GM12865 (cell line): ENCODE measurements around the gene METTL4.
"Not testable (repeated sequence)": the region's sequence is repeated elsewhere in the genome, so short reads cannot be mapped to it uniquely, and the experiment has no call there.

Experiments
- DNase-seq: peaks from one replicate; pipeline ENCODE4 v3.0.0; 2010; ENCODE audit warnings: low read depth
- H3K4me3 ChIP-seq: 2 replicates; pipeline ENCODE4 v1.5.1; 2011; ENCODE audit warnings: mild to moderate bottlenecking, low read depth, low read length, control low read depth
- CTCF ChIP-seq: IDR thresholded peaks from 2 replicates; pipeline ENCODE4 v1.5.1; 2011; ENCODE audit warnings: low read length, control low read depth, low read depth, inconsistent platforms; ENCODE audit not compliant: insufficient read depth; ENCODE audit errors: missing control alignments

METTL4 gene

GRCh38 chr18:2551425-2551824, 19.9 kb downstream of the METTL4 start:
- no peak for DNase-seq
- TF ChIP-seq CTCF, result no peak
- H3K4me3 ChIP-seq, result no peak overlapping the region

GRCh38 chr18:2549462-2549861, 21.8 kb downstream of the METTL4 start:
- no peak overlapping the region for H3K4me3 ChIP-seq
- TF ChIP-seq CTCF, result no peak
- DNase-seq, result no peak

- DNase-seq, result peak; percentile 62
- peak; percentile 39 for TF ChIP-seq CTCF
- no peak overlapping the region for H3K4me3 ChIP-seq
Observed at GRCh38 chr18:2547477-2548087, 23.7 kb downstream of the METTL4 start.

- no peak for DNase-seq
- no peak overlapping the region for H3K4me3 ChIP-seq
- TF ChIP-seq CTCF, result no peak
Observed at GRCh38 chr18:2545155-2545554, 26.1 kb downstream of the METTL4 start.

- DNase-seq, result peak; percentile 36
- not testable (repeated sequence) for H3K4me3 ChIP-seq
- TF ChIP-seq CTCF, result peak; percentile 52
Observed at GRCh38 chr18:2541925-2542563, 29.3 kb downstream of the METTL4 start.

- H3K4me3 ChIP-seq, result no peak overlapping the region
- TF ChIP-seq CTCF, result no peak
- no peak for DNase-seq
Observed at GRCh38 chr18:2540575-2540974, 30.7 kb downstream of the METTL4 start.

- no peak overlapping the region for H3K4me3 ChIP-seq
- DNase-seq, result no peak
- TF ChIP-seq CTCF, result no peak
Observed at GRCh38 chr18:2538844-2539243, 32.5 kb downstream of the METTL4 start.
